Stomach smooth muscle (tissue), 2 donors: Measurements from ENCODE around the gene OR2A5.

Experiments
- H3K27ac ChIP-seq: one replicate; pipeline ENCODE4 v1.7.0; 2013; ENCODE audit warnings: mild to moderate bottlenecking, low read length, inconsistent platforms
- H3K27me3 ChIP-seq, 2 donors: one replicate each; pipeline ENCODE4 v1.7.0; 2013; ENCODE audit warnings: low read length in 2 of 2; ENCODE audit not compliant: insufficient read depth in 2 of 2, control insufficient read depth in 1 of 2
- H3K36me3 ChIP-seq, 2 donors: one replicate each; pipeline ENCODE4 v1.7.0; 2013; ENCODE audit warnings: low read length in 2 of 2; ENCODE audit not compliant: control insufficient read depth in 2 of 2, insufficient read depth in 2 of 2
- H3K4me1 ChIP-seq: one replicate; pipeline ENCODE4 v1.7.0; 2013; ENCODE audit warnings: low read length; ENCODE audit not compliant: control insufficient read depth, insufficient read depth
- H3K4me3 ChIP-seq, 2 donors: one replicate each; pipeline ENCODE4 v1.7.0; 2013; ENCODE audit warnings: low read length in 2 of 2
- H3K9ac ChIP-seq, 2 donors: one replicate each; pipeline ENCODE4 v1.7.0; 2013; ENCODE audit warnings: low read length in 2 of 2, mild to moderate bottlenecking in 1 of 2
- H3K9me3 ChIP-seq, 2 donors: one replicate each; pipeline ENCODE4 v1.7.0; 2013; ENCODE audit warnings: low read length in 2 of 2; ENCODE audit not compliant: control insufficient read depth in 2 of 2
- donor health status: healthy.
- donor health status: Pancreatic carcinoma.

OR2A5 gene

GRCh38 chr7:144074374-144074773 lies 25.6 kb downstream of the OR2A5 start:
- Histone ChIP-seq H3K4me3 (no peak overlapping the region), H3K9ac (no peak overlapping the region), H3K4me1 (no peaks in the 10 kb centered on the region), H3K9me3 (no peaks in the 10 kb centered on the region), H3K36me3 (no peaks in the 10 kb centered on the region), H3K27me3 (no peaks in the 10 kb centered on the region), H3K27ac (no peak overlapping the region)

GRCh38 chr7:144085978-144086377 lies 37.2 kb downstream of the OR2A5 start, which contains the start of gene OR2A12:
OR2A12 (plus strand) TSS chr7:144086278; CDS start chr7:144095108, 8,830 bp downstream.
- Histone ChIP-seq H3K27ac (no peak within 1 kb of the TSS), H3K4me3 (no peak within 1 kb of the TSS), H3K36me3 (no peaks in the 10 kb centered on the region), H3K4me1 (no peaks in the 10 kb centered on the region), H3K27me3 (no peaks in the 10 kb centered on the region), H3K9ac (no peak within 1 kb of the TSS), H3K9me3 (no peaks in the 10 kb centered on the region)

- H3K9me3 ChIP-seq, result no peaks in the 10 kb centered on the region
- no peaks in the 10 kb centered on the region for H3K4me1 ChIP-seq
- no peaks in the 10 kb centered on the region for H3K27me3 ChIP-seq
- H3K27ac ChIP-seq, result no peak overlapping the region
- no peaks in the 10 kb centered on the region for H3K36me3 ChIP-seq
- no peak overlapping the region for H3K9ac ChIP-seq
- H3K4me3 ChIP-seq, result no peak overlapping the region
Observed at GRCh38 chr7:144086730-144087129, 38.0 kb downstream of the OR2A5 start.

GRCh38 chr7:144087230-144087629 lies 38.5 kb downstream of the OR2A5 start:
- Histone ChIP-seq H3K4me1 (no peaks in the 10 kb centered on the region), H3K27ac (no peak overlapping the region), H3K9ac (no peak overlapping the region), H3K36me3 (no peaks in the 10 kb centered on the region), H3K9me3 (no peaks in the 10 kb centered on the region), H3K27me3 (no peaks in the 10 kb centered on the region), H3K4me3 (no peak overlapping the region)

- no peaks in the 10 kb centered on the region for H3K36me3 ChIP-seq
- H3K27me3 ChIP-seq, result no peaks in the 10 kb centered on the region
- no peaks in the 10 kb centered on the region for H3K9me3 ChIP-seq
- H3K4me3 ChIP-seq, result no peak overlapping the region
- H3K9ac ChIP-seq, result no peak overlapping the region
- no peaks in the 10 kb centered on the region for H3K4me1 ChIP-seq
- H3K27ac ChIP-seq, result no peak overlapping the region
Observed at GRCh38 chr7:144090667-144091066, 41.9 kb downstream of the OR2A5 start.

GRCh38 chr7:144098776-144099175 lies 50.0 kb downstream of the OR2A5 start:
- Histone ChIP-seq H3K36me3 (no peaks in the 10 kb centered on the region), H3K4me3 (no peak overlapping the region), H3K27me3 (no peaks in the 10 kb centered on the region), H3K9me3 (no peaks in the 10 kb centered on the region), H3K9ac (no peak overlapping the region), H3K27ac (no peak overlapping the region), H3K4me1 (no peaks in the 10 kb centered on the region)

GRCh38 chr7:144100607-144101006 lies 51.9 kb downstream of the OR2A5 start:
- H3K4me1 ChIP-seq, result no peaks in the 10 kb centered on the region
- H3K36me3 ChIP-seq, result no peaks in the 10 kb centered on the region
- H3K4me3 ChIP-seq, result no peak overlapping the region
- H3K27ac ChIP-seq, result no peak overlapping the region
- no peak overlapping the region for H3K9ac ChIP-seq
- H3K9me3 ChIP-seq, result no peaks in the 10 kb centered on the region
- H3K27me3 ChIP-seq, result no peaks in the 10 kb centered on the region

- Histone ChIP-seq H3K27ac (no peak overlapping the region), H3K27me3 (no peaks in the 10 kb centered on the region), H3K4me1 (no peaks in the 10 kb centered on the region), H3K36me3 (no peaks in the 10 kb centered on the region), H3K9ac (no peak overlapping the region), H3K4me3 (no peak overlapping the region), H3K9me3 (no peaks in the 10 kb centered on the region)
Observed at GRCh38 chr7:144102041-144102440, 53.3 kb downstream of the OR2A5 start.

- Histone ChIP-seq H3K9ac (no peak overlapping the region), H3K4me3 (no peak overlapping the region), H3K27ac (no peak overlapping the region), H3K9me3 (no peaks in the 10 kb centered on the region), H3K36me3 (no peaks in the 10 kb centered on the region), H3K27me3 (no peaks in the 10 kb centered on the region), H3K4me1 (no peaks in the 10 kb centered on the region)
Observed at GRCh38 chr7:144105211-144105610, 56.5 kb downstream of the OR2A5 start.
